Fibroblast of lung (primary cell): ENCODE measurements around the gene NME7. TPM values are rescaled to one million over a fixed set of nuclear protein-coding genes. Genes with fewer than 3 reads are reported as not detected.
"Not testable (repeated sequence)": the region's sequence is repeated elsewhere in the genome, so short reads cannot be mapped to it uniquely, and the experiment has no call there.

Experiments used
- DNase-seq, 2 donors: peaks; one replicate each; pipeline versions ENCODE4 v3.0.0 to v3.0.0-alpha.2; 2010; ENCODE audit warnings: low read depth in 2 of 2
- H2AFZ ChIP-seq: 2 replicates; pipeline ENCODE4 v1.5.1; 2012; ENCODE audit warnings: low read length, control low read depth, inconsistent platforms
- H3K27ac ChIP-seq: 2 replicates; pipeline ENCODE4 v1.5.1; 2011; ENCODE audit warnings: low read length, control low read depth; ENCODE audit not compliant: insufficient read depth
- H3K27me3 ChIP-seq: 2 replicates; pipeline ENCODE4 v1.5.1; 2011; ENCODE audit warnings: mild to moderate bottlenecking, low read length; ENCODE audit not compliant: control insufficient read depth, insufficient read depth
- H3K36me3 ChIP-seq: 2 replicates; pipeline ENCODE4 v1.5.1; 2011; ENCODE audit warnings: low read length; ENCODE audit not compliant: control insufficient read depth, insufficient read depth
- H3K4me1 ChIP-seq: 2 replicates; pipeline ENCODE4 v1.5.1; 2011; ENCODE audit warnings: low read length; ENCODE audit not compliant: control insufficient read depth, insufficient read depth; ENCODE audit errors: extremely low read depth
- H3K4me2 ChIP-seq: 2 replicates; pipeline ENCODE4 v1.5.1; 2011; ENCODE audit warnings: low read length, control low read depth; ENCODE audit not compliant: insufficient read depth; ENCODE audit errors: extremely low read depth
- H3K4me3 ChIP-seq, 4 experiments: fragments of 200-600 bp in 1 of 4; sonication (generic) in 1 of 4; replicated peaks in 1 of 4; 2 replicates each; pipeline ENCODE4 v1.5.1; 2011 to 2016; ENCODE audit warnings: low read length in 4 of 4, low read depth in 3 of 4, mild to moderate bottlenecking in 3 of 4, control low read depth in 2 of 4, inconsistent platforms in 1 of 4, mixed read lengths in 1 of 4; ENCODE audit not compliant: insufficient read depth in 1 of 4; ENCODE audit errors: control extremely low read depth in 1 of 4
- H3K79me2 ChIP-seq: 2 replicates; pipeline ENCODE4 v1.5.1; 2012; ENCODE audit warnings: mild to moderate bottlenecking, low read length, inconsistent platforms; ENCODE audit not compliant: control insufficient read depth, insufficient read depth
- H3K9ac ChIP-seq: 2 replicates; pipeline ENCODE4 v1.5.1; 2011; ENCODE audit warnings: mild to moderate bottlenecking, low read length, control low read depth; ENCODE audit not compliant: insufficient read depth
- H3K9me3 ChIP-seq: 2 replicates; pipeline ENCODE4 v1.5.1; 2012; ENCODE audit warnings: low read depth, low read length; ENCODE audit not compliant: control insufficient read depth, insufficient read depth
- H4K20me1 ChIP-seq: 2 replicates; pipeline ENCODE4 v1.5.1; 2011; ENCODE audit warnings: low read length; ENCODE audit not compliant: control insufficient read depth, insufficient read depth; ENCODE audit errors: extremely low read depth
- CTCF ChIP-seq, 2 donors: IDR thresholded peaks in 1 of 2; conservative IDR thresholded peaks in 1 of 2; 1 replicate in 1 of 2; 2 replicates in 1 of 2; pipeline ENCODE4 v1.5.1; 2011 to 2012; ENCODE audit warnings: low read length in 2 of 2, control low read depth in 1 of 2, inconsistent platforms in 1 of 2, low read depth in 1 of 2, mild to moderate bottlenecking in 1 of 2
- EZH2 ChIP-seq: IDR thresholded peaks from 2 replicates; pipeline ENCODE4 v1.5.1; 2012; ENCODE audit warnings: low read length, control low read depth, mild to moderate bottlenecking; ENCODE audit errors: missing control alignments
- polyA plus RNA-seq, 2 donors: library from polyadenylated mRNA; depleted of rRNA in 1 of 2; stranded (reverse) in 1 of 2; unstranded in 1 of 2; fragments of >200 nt; gene quantifications; 2 replicates each; pipeline ENCODE4 v1.2.1, GENCODE V29; 2011 to 2012; ENCODE audit warnings: missing spikeins in 1 of 2
- total RNA-seq: library from RNA; depleted of rRNA; stranded (reverse); fragments of >200 nt; gene quantifications from 2 replicates; pipeline ENCODE4 v1.2.1, GENCODE V29; 2014

Gene NME7
- total and polyA plus RNA-seq, 2 donors (not counting 1 experiment from before 2014, with no cell fraction given): 21.0 to 30.8 TPM

DNA sequence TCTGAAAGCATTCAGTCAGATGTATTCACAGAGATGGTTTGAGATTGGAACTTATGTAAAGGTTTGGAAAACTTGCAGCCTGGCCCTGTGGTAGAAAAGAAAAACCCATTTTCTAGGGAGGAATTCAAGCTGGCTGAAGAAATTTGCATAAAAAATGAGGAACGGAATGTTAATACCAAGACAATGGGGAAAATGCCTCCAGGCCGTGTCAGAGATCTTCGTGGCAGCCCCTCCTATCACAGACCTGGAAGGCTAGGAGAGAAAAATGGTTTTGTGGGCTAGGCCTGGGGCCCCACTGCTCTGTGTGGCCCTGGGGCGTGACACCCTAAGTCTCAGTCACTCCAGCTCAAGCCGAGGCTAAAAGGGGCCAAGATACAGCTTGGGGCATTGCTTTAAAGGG, 26.7 kb downstream of the NME7 start:
- Histone ChIP-seq H3K4me2 (no peak overlapping the region), H3K4me3 (no peak overlapping the region), H3K36me3 (no peaks in the 10 kb centered on the region), H3K27ac (no peak overlapping the region), H3K27me3 (no peaks in the 10 kb centered on the region), H3K4me1 (no peaks in the 10 kb centered on the region), H4K20me1 (no peaks in the 10 kb centered on the region), H3K9ac (no peak overlapping the region), H2AFZ (no peak overlapping the region), H3K79me2 (no peaks in the 10 kb centered on the region), H3K9me3 (no peaks in the 10 kb centered on the region)
- DNase-seq: no peak
- TF ChIP-seq CTCF (conservative IDR thresholded peaks at IDR 0.05 in 1 of 2, IDR thresholded peaks at IDR 0.05 in 1 of 2; ENCODE audit: low read depth in 1 of 2, low read length in 2 of 2): no peak
- TF ChIP-seq EZH2: no peak

GRCh38 chr1:169339773-169340172, 27.8 kb downstream of the NME7 start:
- Histone ChIP-seq H3K4me3 (no peak overlapping the region), H3K9me3 (no peaks in the 10 kb centered on the region), H3K4me2 (no peak overlapping the region), H4K20me1 (no peaks in the 10 kb centered on the region), H3K4me1 (no peaks in the 10 kb centered on the region), H2AFZ (no peak overlapping the region), H3K27ac (no peak overlapping the region), H3K79me2 (no peaks in the 10 kb centered on the region), H3K27me3 (no peaks in the 10 kb centered on the region), H3K9ac (no peak overlapping the region), H3K36me3 (no peaks in the 10 kb centered on the region)
- DNase-seq: no peak
- no peak for TF ChIP-seq CTCF (conservative IDR thresholded peaks at IDR 0.05 in 1 of 2, IDR thresholded peaks at IDR 0.05 in 1 of 2; ENCODE audit: low read depth in 1 of 2, low read length in 2 of 2)
- no peak for TF ChIP-seq EZH2

- H3K27ac ChIP-seq: no peak overlapping the region
- H3K4me2 ChIP-seq: no peak overlapping the region
- no peaks in the 10 kb centered on the region for H3K79me2 ChIP-seq
- H3K4me1 ChIP-seq: no peaks in the 10 kb centered on the region
- no peaks in the 10 kb centered on the region for H3K36me3 ChIP-seq
- H4K20me1 ChIP-seq: no peaks in the 10 kb centered on the region
- no peak overlapping the region for H3K9ac ChIP-seq
- no peak for DNase-seq
- H3K27me3 ChIP-seq: no peaks in the 10 kb centered on the region
- TF ChIP-seq CTCF (conservative IDR thresholded peaks at IDR 0.05 in 1 of 2, IDR thresholded peaks at IDR 0.05 in 1 of 2; ENCODE audit: low read depth in 1 of 2, low read length in 2 of 2) (no peak), EZH2 (no peak)
- H2AFZ ChIP-seq: no peak overlapping the region
- no peak overlapping the region for H3K4me3 ChIP-seq
- H3K9me3 ChIP-seq: no peaks in the 10 kb centered on the region
Observed at GRCh38 chr1:169338617-169339016, 29.0 kb downstream of the NME7 start.

GRCh38 chr1:169336947-169337715, 30.5 kb downstream of the NME7 start:
- not testable (repeated sequence) for H3K9me3 ChIP-seq, H3K4me1 ChIP-seq, H3K4me3 ChIP-seq, H3K27me3 ChIP-seq, DNase-seq, H2AFZ ChIP-seq, H3K36me3 ChIP-seq, H4K20me1 ChIP-seq, H3K27ac ChIP-seq, H3K4me2 ChIP-seq, H3K79me2 ChIP-seq, H3K9ac ChIP-seq

- not testable (repeated sequence) for H3K79me2 ChIP-seq, H3K27me3 ChIP-seq, H3K36me3 ChIP-seq, H3K9me3 ChIP-seq, DNase-seq, H3K4me1 ChIP-seq, H3K4me2 ChIP-seq, H3K27ac ChIP-seq, H4K20me1 ChIP-seq, H3K4me3 ChIP-seq, H2AFZ ChIP-seq, H3K9ac ChIP-seq
Observed at GRCh38 chr1:169334727-169335126, 32.9 kb downstream of the NME7 start.
